Liver (tissue), 3 donors: ENCODE measurements around the gene SP2.

Experiments used
- CTCF ChIP-seq: fragments of 150-350 bp; IDR thresholded peaks from 2 replicates; pipeline ENCODE4 v1.5.1; 2017; ENCODE audit warnings: improper control_type of control experiment, low read depth, low read length; ENCODE audit not compliant: missing input control
- GABPA ChIP-seq, 2 donors: IDR thresholded peaks in 1 of 2; conservative IDR thresholded peaks in 1 of 2; 2 replicates each; pipeline ENCODE4 v1.6.1; 2016; ENCODE audit warnings: antibody characterized with exemption in 2 of 2, mild to moderate bottlenecking in 1 of 2, moderate library complexity in 1 of 2
- ZBTB33 ChIP-seq: IDR thresholded peaks from 2 replicates; pipeline ENCODE4 v1.6.1; 2016; ENCODE audit warnings: antibody characterized with exemption
- donor health status: healthy.
- donor health status: healthy.

- no peak for TF ChIP-seq CTCF
- no peak for TF ChIP-seq ZBTB33
- no peak for TF ChIP-seq GABPA (IDR thresholded peaks at IDR 0.05 in 1 of 2, conservative IDR thresholded peaks at IDR 0.05 in 1 of 2)
Measured at GRCh38 chr17:47942568-47942967, 46.5 kb downstream of the SP2 start.
